ENCODE data around the gene PDE6A.

DNA sequence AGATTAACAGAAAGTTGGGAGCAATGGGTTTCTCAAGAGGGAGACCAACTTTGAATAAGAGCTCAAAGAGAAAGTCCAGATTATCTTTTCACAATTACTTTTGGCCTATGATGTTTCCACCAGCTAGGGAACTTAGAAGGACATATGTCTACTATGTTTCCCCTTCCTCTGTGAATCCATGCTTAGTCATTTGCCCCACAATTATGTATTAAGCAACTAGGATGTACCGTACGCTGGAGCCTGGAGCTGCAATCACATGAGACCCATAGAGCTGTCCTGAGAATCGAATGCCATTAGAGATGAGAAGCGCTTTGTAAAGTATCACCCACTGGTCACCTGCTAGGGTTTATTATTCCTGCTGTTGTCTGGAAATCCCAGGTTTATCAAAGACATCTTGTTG lies 78.8 kb downstream of the PDE6A start:
- TF ChIP-seq CEBPB (IDR thresholded peaks at IDR 0.05) (no peak), MAZ (IDR thresholded peaks at IDR 0.05; ENCODE audit: borderline replicate concordance, low read depth, low read length) (no peak), SMC3 (IDR thresholded peaks at IDR 0.05) (no peak), RAD21 (conservative IDR thresholded peaks at IDR 0.05 in 1 of 2, IDR thresholded peaks at IDR 0.05 in 1 of 2) (no peak), POLR2AphosphoS2 (conservative IDR thresholded peaks at IDR 0.05; ENCODE audit: low read length) (no peak), BHLHE40 (IDR thresholded peaks at IDR 0.05; ENCODE audit: low read depth, low read length) (no peak), HDAC2 (IDR thresholded peaks at IDR 0.05) (no peak), POLR2A (IDR thresholded peaks at IDR 0.05; ENCODE audit: low read length) (no peak), CHD2 (IDR thresholded peaks at IDR 0.05; ENCODE audit: low read length, partially characterized antibody) (no peak), NFE2L2 (conservative IDR thresholded peaks at IDR 0.05; ENCODE audit: low read length) (no peak), EP300 (IDR thresholded peaks at IDR 0.05) (no peak)
- TF ChIP-seq, protein P1, sequence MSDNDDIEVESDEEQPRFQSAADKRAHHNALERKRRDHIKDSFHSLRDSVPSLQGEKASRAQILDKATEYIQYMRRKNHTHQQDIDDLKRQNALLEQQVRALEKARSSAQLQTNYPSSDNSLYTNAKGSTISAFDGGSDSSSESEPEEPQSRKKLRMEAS (IDR thresholded peaks at IDR 0.05): no peak
- TF ChIP-seq, protein P2, sequence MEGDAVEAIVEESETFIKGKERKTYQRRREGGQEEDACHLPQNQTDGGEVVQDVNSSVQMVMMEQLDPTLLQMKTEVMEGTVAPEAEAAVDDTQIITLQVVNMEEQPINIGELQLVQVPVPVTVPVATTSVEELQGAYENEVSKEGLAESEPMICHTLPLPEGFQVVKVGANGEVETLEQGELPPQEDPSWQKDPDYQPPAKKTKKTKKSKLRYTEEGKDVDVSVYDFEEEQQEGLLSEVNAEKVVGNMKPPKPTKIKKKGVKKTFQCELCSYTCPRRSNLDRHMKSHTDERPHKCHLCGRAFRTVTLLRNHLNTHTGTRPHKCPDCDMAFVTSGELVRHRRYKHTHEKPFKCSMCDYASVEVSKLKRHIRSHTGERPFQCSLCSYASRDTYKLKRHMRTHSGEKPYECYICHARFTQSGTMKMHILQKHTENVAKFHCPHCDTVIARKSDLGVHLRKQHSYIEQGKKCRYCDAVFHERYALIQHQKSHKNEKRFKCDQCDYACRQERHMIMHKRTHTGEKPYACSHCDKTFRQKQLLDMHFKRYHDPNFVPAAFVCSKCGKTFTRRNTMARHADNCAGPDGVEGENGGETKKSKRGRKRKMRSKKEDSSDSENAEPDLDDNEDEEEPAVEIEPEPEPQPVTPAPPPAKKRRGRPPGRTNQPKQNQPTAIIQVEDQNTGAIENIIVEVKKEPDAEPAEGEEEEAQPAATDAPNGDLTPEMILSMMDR (IDR thresholded peaks at IDR 0.05): no peak
- TF ChIP-seq, protein P3, sequence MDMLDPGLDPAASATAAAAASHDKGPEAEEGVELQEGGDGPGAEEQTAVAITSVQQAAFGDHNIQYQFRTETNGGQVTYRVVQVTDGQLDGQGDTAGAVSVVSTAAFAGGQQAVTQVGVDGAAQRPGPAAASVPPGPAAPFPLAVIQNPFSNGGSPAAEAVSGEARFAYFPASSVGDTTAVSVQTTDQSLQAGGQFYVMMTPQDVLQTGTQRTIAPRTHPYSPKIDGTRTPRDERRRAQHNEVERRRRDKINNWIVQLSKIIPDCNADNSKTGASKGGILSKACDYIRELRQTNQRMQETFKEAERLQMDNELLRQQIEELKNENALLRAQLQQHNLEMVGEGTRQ (IDR thresholded peaks at IDR 0.05): no peak

Measured in A549 (cell line).